NOMO-1 treated with dmso at 0.1 percent for 144 hours (cell line): ENCODE results near the gene CD22.

Experiments
- DNase-seq: peaks from one replicate; lab custom pipeline; 2025; ENCODE audit not compliant: unreplicated experiment; lab: John Stamatoyannopoulos, UW

The CD22 gene

DNA sequence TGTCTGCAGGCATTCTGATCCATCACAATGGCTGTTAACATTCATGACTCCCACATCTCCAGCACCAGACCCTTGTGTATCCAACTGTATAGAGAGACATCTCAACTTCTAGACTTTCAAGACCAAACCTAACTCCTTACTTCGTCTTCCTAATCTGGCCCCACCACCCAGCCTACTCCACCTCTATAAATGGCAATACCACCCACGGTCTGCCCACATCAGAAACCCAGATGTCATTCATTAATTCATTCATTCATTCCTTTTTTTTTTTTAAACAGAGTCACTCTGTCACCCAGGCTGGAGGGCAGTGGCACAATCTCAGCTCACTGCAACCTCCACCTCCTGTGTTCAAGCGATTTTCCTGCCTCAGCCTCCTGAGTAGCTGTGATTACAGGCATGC, 52.3 kb downstream of the CD22 start:
- DNase-seq, result no peak

- no peak for DNase-seq
These were observed 52.9 kb downstream of the CD22 start for GRCh38 chr19:35381926-35382325.

DNA sequence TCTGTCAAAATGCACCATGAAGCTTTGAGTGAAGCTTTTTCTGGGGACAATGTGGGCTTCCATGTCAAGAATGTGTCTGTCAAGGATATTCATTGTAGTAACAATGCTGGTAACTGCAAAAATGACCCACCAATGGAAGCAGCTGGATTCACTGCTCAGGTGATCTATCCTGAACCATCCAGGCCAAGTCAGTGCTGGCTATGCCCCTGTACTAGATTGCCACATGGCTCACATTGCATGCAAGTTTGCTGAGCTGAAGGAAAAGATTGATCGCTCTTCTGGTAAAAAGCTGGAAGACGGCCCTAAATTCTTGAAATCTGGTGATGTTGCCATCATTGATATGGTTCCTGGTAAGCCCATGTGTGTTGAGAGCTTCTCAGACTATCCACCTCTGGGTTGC, 54.5 kb downstream of the CD22 start:
- DNase-seq, result no peak

GRCh38 chr19:35388277-35389054, 59.5 kb downstream of the CD22 start:
- DNase-seq, result no peak

GRCh38 chr19:35389192-35389861, 60.3 kb downstream of the CD22 start:
- DNase-seq, result no peak

GRCh38 chr19:35392742-35393715, 64.0 kb downstream of the CD22 start:
- DNase-seq, result no peak

DNA sequence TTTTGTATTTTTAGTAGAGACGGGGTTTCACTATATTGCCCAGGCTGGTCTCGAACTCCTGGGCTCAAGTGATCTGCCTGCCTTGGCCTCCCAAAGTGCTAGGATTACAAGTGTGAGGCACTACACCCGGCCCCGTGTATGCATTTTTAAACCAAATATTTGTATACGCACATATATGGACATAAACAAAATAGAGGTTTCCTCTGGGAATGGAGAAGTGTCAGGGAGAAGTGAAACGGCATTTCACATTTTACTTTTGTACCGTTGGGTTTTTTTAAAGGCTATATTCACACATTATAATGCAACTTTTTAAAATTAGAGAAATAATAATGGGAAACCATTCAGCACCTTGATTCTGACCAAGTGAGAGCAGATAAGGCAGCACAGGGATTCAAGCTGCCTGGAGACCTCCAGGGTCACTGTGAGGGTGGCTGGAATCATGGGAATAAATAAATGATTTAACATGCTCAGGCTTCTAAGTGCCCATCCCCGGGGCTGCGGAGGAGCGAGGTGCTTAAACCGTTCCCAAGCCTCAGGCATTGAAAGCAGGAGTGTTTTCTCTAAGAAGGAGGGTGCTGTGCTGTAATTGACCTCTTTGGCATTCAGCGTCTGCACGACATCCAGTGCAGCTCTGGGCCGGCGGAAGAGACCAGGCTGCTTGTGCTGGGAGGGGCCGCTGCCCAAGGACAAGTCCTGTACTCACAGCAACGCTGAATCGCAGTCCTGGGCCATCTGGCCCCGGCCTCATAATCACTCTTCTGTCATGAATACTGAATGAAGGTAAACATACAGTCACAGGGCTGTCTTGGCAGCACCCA, 66.6 kb downstream of the CD22 start:
- no peak for DNase-seq

DNA sequence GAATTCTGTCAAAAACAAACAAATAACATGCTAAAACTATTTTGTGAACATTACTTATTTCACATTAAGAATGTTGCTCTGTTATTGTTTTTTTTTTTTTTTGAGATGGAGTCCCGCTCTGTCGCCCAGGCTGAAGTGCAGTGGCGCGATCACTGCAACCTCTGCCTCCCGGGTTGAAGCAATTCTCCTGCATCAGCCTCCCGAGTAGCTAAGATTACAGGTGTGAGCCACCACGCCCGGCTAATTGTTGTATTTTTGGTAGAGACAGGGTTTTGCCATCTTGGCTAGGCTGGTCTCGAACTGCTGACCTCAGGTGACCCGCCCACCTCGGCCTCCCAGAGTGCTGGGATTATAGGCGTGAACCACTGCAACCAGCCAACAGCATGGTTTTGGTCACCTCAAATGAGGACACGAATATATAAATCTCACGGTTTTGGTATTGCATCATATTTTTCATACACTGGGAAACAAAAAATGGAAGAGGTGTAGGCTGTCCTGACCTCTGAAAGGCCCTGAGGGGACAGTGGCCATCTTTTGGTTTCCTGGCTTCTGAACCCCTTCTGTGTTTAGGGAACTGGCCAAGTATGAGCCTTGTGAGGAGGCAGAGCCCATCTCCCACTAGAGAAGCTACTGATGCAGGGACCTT, 67.4 kb downstream of the CD22 start:
- DNase-seq, result no peak
